Measurements from ENCODE around the gene OR5H1. TPM values are rescaled to one million over a fixed set of nuclear protein-coding genes. Genes with fewer than 3 reads are reported as not detected.

The OR5H1 gene
- total RNA-seq, 1 experiment from 2014 or later = not detected

Other genes starting within 250 kb of the OR5H1 start
- 39.4 and 43.1 TPM in 2 replicates for gene RIOX2, start 158.3 kb upstream of the OR5H1 start, total RNA-seq (2014; rRNA removed; shearing (Covaris generic))
- gene GABRR3, start 95.4 kb upstream of the OR5H1 start, total RNA-seq (2014; rRNA removed; shearing (Covaris generic)) = not detected in 2 replicates
- not detected in 2 replicates for gene OR5AC2, start 43.5 kb upstream of the OR5H1 start, total RNA-seq (2014; rRNA removed; shearing (Covaris generic))
- gene OR5H14, start 16.8 kb downstream of the OR5H1 start, total RNA-seq (2014; rRNA removed; shearing (Covaris generic)) = not detected in 2 replicates
- gene OR5H15, start 36.0 kb downstream of the OR5H1 start, total RNA-seq (2014; rRNA removed; shearing (Covaris generic)) = not detected in 2 replicates
- not detected in 2 replicates for gene OR5H6, start 133.5 kb downstream of the OR5H1 start, total RNA-seq (2014; rRNA removed; shearing (Covaris generic))
- not detected in 2 replicates for gene OR5H2, start 151.8 kb downstream of the OR5H1 start, total RNA-seq (2014; rRNA removed; shearing (Covaris generic))
- not detected in 2 replicates for gene OR5K4, start 223.1 kb downstream of the OR5H1 start, total RNA-seq (2014; rRNA removed; shearing (Covaris generic))

Measured in HT1080 (cell line).